ENCODE measurements around the gene RAMP3. TPM values are rescaled to one million over a fixed set of nuclear protein-coding genes. Genes with fewer than 3 reads are reported as not detected.

RAMP3 gene
- total RNA-seq, 4 donors from 2014 or later, result 24.6 to 166 (median 50.8) TPM

GRCh38 chr7:45216181-45216580, 58.6 kb downstream of the RAMP3 start:
- TF ChIP-seq CTCF (IDR thresholded peaks at IDR 0.05; ENCODE audit: low read depth), result no peak

- no peak for TF ChIP-seq CTCF (IDR thresholded peaks at IDR 0.05; ENCODE audit: low read depth)
Measured at GRCh38 chr7:45216622-45217165, 59.1 kb downstream of the RAMP3 start.

GRCh38 chr7:45217358-45217757, 59.8 kb downstream of the RAMP3 start:
- TF ChIP-seq CTCF (IDR thresholded peaks at IDR 0.05; ENCODE audit: low read depth), result no peak

- TF ChIP-seq CTCF (IDR thresholded peaks at IDR 0.05; ENCODE audit: low read depth), result no peak
Measured at GRCh38 chr7:45219130-45219529, 61.5 kb downstream of the RAMP3 start.

GRCh38 chr7:45219801-45220435, 62.3 kb downstream of the RAMP3 start:
- TF ChIP-seq CTCF (IDR thresholded peaks at IDR 0.05; ENCODE audit: low read depth), result no peak

GRCh38 chr7:45220846-45221618, 63.4 kb downstream of the RAMP3 start:
- TF ChIP-seq CTCF (IDR thresholded peaks at IDR 0.05; ENCODE audit: low read depth), result no peak

- no peak for TF ChIP-seq CTCF (IDR thresholded peaks at IDR 0.05; ENCODE audit: low read depth)
Measured at GRCh38 chr7:45221896-45222604, 64.5 kb downstream of the RAMP3 start.

Data from subcutaneous adipose tissue (tissue), 4 donors.